ENCODE measurements around the gene PCGF2. TPM values are rescaled to one million over a fixed set of nuclear protein-coding genes. Genes with fewer than 3 reads are reported as not detected.
"Not testable (repeated sequence)": the region's sequence is repeated elsewhere in the genome, so short reads cannot be mapped to it uniquely, and the experiment has no call there.

The PCGF2 gene
- total and polyA plus RNA-seq, 10 of the 15 experiments (the other 5 are each of a cell fraction or from before 2014, with no cell fraction given) = 2.7 to 35.6 (median 7.2) TPM

- WGBS (ENCODE audit: insufficient coverage, insufficient replicate concordance, low lambda C conversion rate, missing lambda C conversion rate) = 93% methylated on average over 13 of the region's 13 CpGs
- H3K9me3 ChIP-seq (replicated peaks; ENCODE audit: control insufficient read depth, insufficient read depth, low read length); ATAC-seq; H3K4me2 ChIP-seq (ENCODE audit: control insufficient read depth, insufficient read depth); in situ Hi-C loops (cut with MboI); CTCF ChIA-PET; SMC1A ChIA-PET (ENCODE audit: uncharacterized antibody, unreplicated experiment); H4K20me1 ChIP-seq (ENCODE audit: control insufficient read depth, insufficient read depth); DNase-seq (ENCODE audit: low read depth, low spot score); POLR2A ChIA-PET; H3K27ac ChIP-seq (ENCODE audit: control insufficient read depth, insufficient read depth); H3K27me3 ChIP-seq (replicated peaks in 1 of 2; ENCODE audit: control insufficient read depth in 2 of 2, insufficient read depth in 2 of 2, low read length in 1 of 2); BruUV-seq (replicated peaks); H3K4me3 ChIP-seq; H3K36me3 ChIP-seq (ENCODE audit: control insufficient read depth in 2 of 2, insufficient read depth in 2 of 2, low read length in 1 of 2); intact Hi-C loops (cut with micrococcal nuclease; ENCODE audit: unreplicated experiment); H2AFZ ChIP-seq (ENCODE audit: control insufficient read depth, low read depth, low read length); FAIRE-seq; RAD21 ChIA-PET (ENCODE audit: unreplicated experiment); H3K79me2 ChIP-seq (ENCODE audit: control insufficient read depth, insufficient read depth, low read length); H3K4me1 ChIP-seq (ENCODE audit: control insufficient read depth, insufficient read depth, low read length); H3K9ac ChIP-seq (ENCODE audit: control insufficient read depth, insufficient read depth, low read length): not testable (repeated sequence)
Observed at GRCh38 chr17:38790148-38790707, 42.1 kb upstream of the PCGF2 start.

- intact Hi-C loops (cut with micrococcal nuclease; ENCODE audit: unreplicated experiment) = no loop called here
- Histone ChIP-seq H3K9ac (ENCODE audit: control insufficient read depth, insufficient read depth, low read length) (no peak overlapping the region), H2AFZ (ENCODE audit: control insufficient read depth, low read depth, low read length) (no peak overlapping the region), H3K4me1 (ENCODE audit: control insufficient read depth, insufficient read depth, low read length) (no peaks in the 10 kb centered on the region; the same call in 1 of the 2 replicates), H3K4me3 (no peak overlapping the region), H3K79me2 (ENCODE audit: control insufficient read depth, insufficient read depth, low read length) (peaks cover 2% of the 10 kb centered on the region), H3K27ac (ENCODE audit: control insufficient read depth, insufficient read depth) (no peak overlapping the region), H3K36me3 (ENCODE audit: control insufficient read depth in 2 of 2, insufficient read depth in 2 of 2, low read length in 1 of 2) (peaks cover 7 to 9% of the 10 kb centered on the region in 2 experiments; a peak in 3 of 4 replicates), H3K9me3 (replicated peaks; ENCODE audit: control insufficient read depth, insufficient read depth, low read length) (no peaks in the 10 kb centered on the region), H3K27me3 (replicated peaks in 1 of 2; ENCODE audit: control insufficient read depth in 2 of 2, insufficient read depth in 2 of 2, low read length in 1 of 2) (no peaks in the 10 kb centered on the region), H3K4me2 (ENCODE audit: control insufficient read depth, insufficient read depth) (no peak overlapping the region), H4K20me1 (ENCODE audit: control insufficient read depth, insufficient read depth) (no peaks in the 10 kb centered on the region)
- RAD21 ChIA-PET (ENCODE audit: unreplicated experiment) = no interaction called here
- in situ Hi-C loops (cut with MboI) = no loop called here
- SMC1A ChIA-PET (ENCODE audit: uncharacterized antibody, unreplicated experiment) = interaction anchor here (0.6 to 1.1 kb wide), 3 partner anchors 13 to 617 kb away, joined by 3 read pairs; no protein-coding TSS in a partner anchor
- no peak for FAIRE-seq
- no peak for DNase-seq (ENCODE audit: low read depth, low spot score)
- POLR2A ChIA-PET = no interaction called here
- 67% methylated on average over 1 of the region's 1 CpG for whole genome bisulfite sequencing (ENCODE audit: insufficient coverage, insufficient replicate concordance, low lambda C conversion rate, missing lambda C conversion rate)
- ATAC-seq = no peak
- CTCF ChIA-PET = interaction anchor here (0.9 kb wide), 1 partner anchor 455 kb away, joined by 3 read pairs; no protein-coding TSS in a partner anchor
- BruUV-seq (replicated peaks) = no TSS peak
- no peak for TF ChIP-seq PBX3 (IDR thresholded peaks at IDR 0.05; ENCODE audit: insufficient replicate concordance, low read depth, low read length)
- no peak for TF ChIP-seq MTA3 (IDR thresholded peaks at IDR 0.05; ENCODE audit: borderline replicate concordance, low read length)
- no peak for TF ChIP-seq NFYA (IDR thresholded peaks at IDR 0.05; ENCODE audit: borderline replicate concordance, low read depth, low read length)
- TF ChIP-seq SIX5 (IDR thresholded peaks at IDR 0.05; ENCODE audit: low read depth, low read length, severe bottlenecking) = no peak
- TF ChIP-seq CBFB (IDR thresholded peaks at IDR 0.05; ENCODE audit: low read depth) = no peak
- TF ChIP-seq NR2C2 (IDR thresholded peaks at IDR 0.05; ENCODE audit: borderline replicate concordance, control insufficient read depth, insufficient read length, low read depth) = no peak
- no peak for TF ChIP-seq TCF12 (IDR thresholded peaks at IDR 0.05; ENCODE audit: low read depth, low read length)
- TF ChIP-seq PML (IDR thresholded peaks at IDR 0.05; ENCODE audit: low read length) = no peak
- TF ChIP-seq MAX (IDR thresholded peaks at IDR 0.05; ENCODE audit: low read depth, low read length) = no peak
- no peak for TF ChIP-seq POLR2A (IDR thresholded peaks at IDR 0.05; ENCODE audit: low read depth, low read length)
- TF ChIP-seq ZBTB33 (IDR thresholded peaks at IDR 0.05) = no peak
- TF ChIP-seq STAT3 (IDR thresholded peaks at IDR 0.05; ENCODE audit: low read depth, low read length) = no peak
- TF ChIP-seq SREBF2 (IDR thresholded peaks at IDR 0.05; ENCODE audit: low read length) = no peak
- no peak for TF ChIP-seq BHLHE40 (IDR thresholded peaks at IDR 0.05; ENCODE audit: borderline replicate concordance in 1 of 2, low read depth in 2 of 2, low read length in 1 of 2)
- no peak for TF ChIP-seq MXI1 (IDR thresholded peaks at IDR 0.05; ENCODE audit: low read depth, low read length)
- no peak for TF ChIP-seq BMI1 (IDR thresholded peaks at IDR 0.05; ENCODE audit: borderline replicate concordance)
Observed at GRCh38 chr17:38789185-38789584, 41.0 kb upstream of the PCGF2 start.

Data from GM12878 (cell line).